GM21786 (cell line): ENCODE data around the gene UBALD2.
A peak's percentile ranks its signal among the peaks of the same experiment; 100 is the strongest.
"Not testable (repeated sequence)": the region's sequence is repeated elsewhere in the genome, so short reads cannot be mapped to it uniquely, and the experiment has no call there.

Source experiments
- ATAC-seq: cut with Tn5 transposase; IDR thresholded peaks from one replicate; pipeline ENCODE4 v1.9.1; 2021; ENCODE audit not compliant: unreplicated experiment

Gene UBALD2

GRCh38 chr17:76244721-76245120, 20.4 kb upstream of the UBALD2 start:
- not testable (repeated sequence) for ATAC-seq

- ATAC-seq, result peak; percentile 93
These were observed 18.8 kb upstream of the UBALD2 start for GRCh38 chr17:76246080-76247066.

- ATAC-seq, result no peak
These were observed 17.8 kb upstream of the UBALD2 start for GRCh38 chr17:76247304-76247703.

GRCh38 chr17:76248013-76248782, 16.9 kb upstream of the UBALD2 start:
- no peak for ATAC-seq

GRCh38 chr17:76250141-76250540, 15.0 kb upstream of the UBALD2 start:
- ATAC-seq, result no peak

- ATAC-seq, result no peak
These were observed 13.6 kb upstream of the UBALD2 start for GRCh38 chr17:76251478-76252039.

GRCh38 chr17:76252040-76252954, 12.9 kb upstream of the UBALD2 start:
- no peak for ATAC-seq

GRCh38 chr17:76252967-76253766, 12.0 kb upstream of the UBALD2 start:
- ATAC-seq, result not testable (repeated sequence)

- ATAC-seq, result no peak
These were observed 11.3 kb upstream of the UBALD2 start for GRCh38 chr17:76253841-76254240.

GRCh38 chr17:76254275-76254674, 10.9 kb upstream of the UBALD2 start:
- no peak for ATAC-seq

GRCh38 chr17:76255801-76256429, 9.2 kb upstream of the UBALD2 start:
- no peak for ATAC-seq

GRCh38 chr17:76256430-76257050, 8.6 kb upstream of the UBALD2 start:
- ATAC-seq, result not testable (repeated sequence)

- ATAC-seq, result no peak
These were observed 4.9 kb upstream of the UBALD2 start for GRCh38 chr17:76260220-76260619.

GRCh38 chr17:76260669-76261068, 4.5 kb upstream of the UBALD2 start:
- no peak for ATAC-seq

GRCh38 chr17:76261421-76262215, 3.5 kb upstream of the UBALD2 start:
- no peak for ATAC-seq

GRCh38 chr17:76262732-76263344, 2.3 kb upstream of the UBALD2 start:
- no peak for ATAC-seq

GRCh38 chr17:76263896-76264295, 1.3 kb upstream of the UBALD2 start:
- no peak for ATAC-seq

- no peak for ATAC-seq
These were observed 758 bp upstream of the UBALD2 start for GRCh38 chr17:76264425-76264754.
